NB4 (cell line): Measurements from ENCODE around the gene GRIK2.

Experiments
- CTCF ChIP-seq: IDR thresholded peaks from one replicate; pipeline ENCODE4 v1.5.1; 2012; ENCODE audit warnings: low read depth, low read length
- POLR2A ChIP-seq: IDR thresholded peaks from 2 replicates; pipeline ENCODE4 v1.6.1; 2011; ENCODE audit warnings: mild to moderate bottlenecking; ENCODE audit not compliant: insufficient read length; ENCODE audit errors: extremely low read depth

GRCh38 chr6:101700655-101701054 lies 307.1 kb downstream of the GRIK2 start:
- TF ChIP-seq CTCF (no peak), POLR2A (no peak)
